Smooth muscle cell of the brain vasculature (primary cell): ENCODE data around the gene PLCD4.

Experiments used
- DNase-seq: peaks from one replicate; pipeline ENCODE4 v3.0.0-alpha.2; 2012; ENCODE audit warnings: low read depth, low spot score

PLCD4 gene

GRCh38 chr2:218621007-218621406 lies 13.3 kb downstream of the PLCD4 start:
- no peak for DNase-seq

DNA sequence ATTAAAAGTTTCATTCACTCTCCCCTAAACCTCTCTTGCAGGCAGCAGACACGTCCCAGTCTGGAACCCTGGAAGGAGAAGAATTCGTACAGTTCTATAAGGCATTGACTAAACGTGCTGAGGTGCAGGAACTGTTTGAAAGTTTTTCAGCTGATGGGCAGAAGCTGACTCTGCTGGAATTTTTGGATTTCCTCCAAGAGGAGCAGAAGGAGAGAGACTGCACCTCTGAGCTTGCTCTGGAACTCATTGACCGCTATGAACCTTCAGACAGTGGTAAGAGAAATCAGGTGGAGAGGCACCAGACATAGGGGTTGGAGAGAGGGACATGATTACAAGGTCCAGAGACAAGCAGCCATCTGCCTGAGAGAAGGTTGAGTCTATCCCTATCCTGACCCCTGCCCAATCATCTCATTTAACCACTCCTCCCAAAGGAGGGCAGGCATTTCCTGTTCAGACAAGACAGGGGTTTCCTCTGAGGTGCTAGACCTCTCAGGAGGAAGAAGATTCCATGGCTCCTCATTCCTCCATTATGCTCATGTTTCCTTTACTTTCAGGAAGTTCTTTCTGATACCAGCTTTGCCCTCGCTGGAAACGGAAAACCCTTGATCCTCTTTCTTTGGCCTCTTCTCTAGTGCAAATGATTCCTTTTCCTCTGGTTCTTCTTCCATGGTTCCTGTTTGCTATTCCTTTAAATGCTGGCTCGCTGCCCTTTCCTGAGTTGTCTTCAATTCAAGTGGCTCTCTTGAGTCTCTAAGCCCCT lies 15.1 kb downstream of the PLCD4 start:
- DNase-seq, result no peak

- no peak for DNase-seq
These were observed 15.6 kb downstream of the PLCD4 start for GRCh38 chr2:218623366-218623705.

- DNase-seq, result no peak
These were observed 18.7 kb downstream of the PLCD4 start for GRCh38 chr2:218626369-218626768.

GRCh38 chr2:218627939-218628338 lies 20.2 kb downstream of the PLCD4 start:
- DNase-seq, result no peak

DNA sequence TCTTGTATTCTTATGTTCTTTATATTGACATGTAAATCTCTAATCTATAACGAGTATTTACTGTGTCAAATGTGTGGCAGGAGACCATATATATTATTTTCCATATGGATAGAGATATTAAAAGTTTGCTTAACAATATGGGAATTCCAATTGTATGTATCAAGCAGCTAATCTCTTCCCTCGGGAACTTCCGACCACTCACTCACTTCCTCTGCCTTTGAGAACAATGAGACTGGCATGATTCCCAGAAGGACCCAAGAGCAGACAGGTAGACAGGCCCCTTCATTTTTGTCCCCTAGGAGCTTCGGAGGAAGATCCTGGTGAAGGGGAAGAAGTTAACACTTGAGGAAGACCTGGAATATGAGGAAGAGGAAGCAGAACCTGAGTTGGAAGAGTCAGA lies 24.1 kb downstream of the PLCD4 start:
- no peak for DNase-seq

- DNase-seq, result no peak
These were observed 28.0 kb downstream of the PLCD4 start for GRCh38 chr2:218635719-218636118.

DNA sequence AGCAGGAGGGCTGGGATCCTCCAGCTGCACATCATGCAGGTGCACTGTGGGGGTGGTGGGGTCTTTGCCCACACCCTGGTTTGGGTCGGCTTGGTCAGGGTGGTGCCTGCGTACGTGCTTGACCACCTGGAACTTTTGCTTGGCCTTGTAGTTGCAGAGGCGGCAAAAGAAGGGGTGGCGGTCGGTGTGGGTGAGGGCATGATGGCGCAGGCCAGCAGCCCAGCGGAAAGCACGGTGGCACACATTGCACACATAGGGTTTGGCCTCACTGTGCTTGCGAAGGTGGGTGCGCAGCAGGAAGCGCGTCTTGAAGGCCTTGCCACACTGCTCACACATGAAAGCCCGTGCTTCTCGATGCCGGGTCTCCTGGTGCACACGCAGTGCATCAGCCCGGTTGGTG lies 30.7 kb downstream of the PLCD4 start:
- DNase-seq, result no peak

DNA sequence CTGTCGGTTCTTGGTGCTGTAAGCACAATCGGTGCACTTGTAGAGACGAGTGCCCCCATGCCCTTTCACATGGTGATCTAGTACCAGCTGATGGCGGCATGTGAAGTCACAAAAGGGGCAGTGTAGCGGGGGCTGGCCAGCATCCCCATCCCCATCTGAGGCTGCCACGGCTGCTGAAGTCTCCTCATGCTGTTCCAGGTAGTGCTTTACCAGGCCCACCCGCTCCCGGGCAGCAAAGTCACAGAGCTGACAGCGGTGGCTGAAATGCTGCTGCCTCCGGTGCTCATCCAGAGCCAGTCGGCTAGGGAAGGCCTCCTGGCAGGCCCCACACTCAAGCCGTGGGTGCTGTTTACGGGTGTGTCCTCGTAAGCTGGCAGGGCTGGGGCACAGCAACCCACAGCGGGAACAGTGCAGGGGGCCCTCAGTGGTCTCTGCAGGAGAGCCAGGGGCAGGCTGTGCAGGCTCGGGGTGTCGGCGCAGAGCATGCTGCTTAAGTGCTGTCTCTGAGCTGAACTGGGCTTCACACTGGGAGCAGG lies 34.5 kb downstream of the PLCD4 start:
- DNase-seq, result no peak

DNA sequence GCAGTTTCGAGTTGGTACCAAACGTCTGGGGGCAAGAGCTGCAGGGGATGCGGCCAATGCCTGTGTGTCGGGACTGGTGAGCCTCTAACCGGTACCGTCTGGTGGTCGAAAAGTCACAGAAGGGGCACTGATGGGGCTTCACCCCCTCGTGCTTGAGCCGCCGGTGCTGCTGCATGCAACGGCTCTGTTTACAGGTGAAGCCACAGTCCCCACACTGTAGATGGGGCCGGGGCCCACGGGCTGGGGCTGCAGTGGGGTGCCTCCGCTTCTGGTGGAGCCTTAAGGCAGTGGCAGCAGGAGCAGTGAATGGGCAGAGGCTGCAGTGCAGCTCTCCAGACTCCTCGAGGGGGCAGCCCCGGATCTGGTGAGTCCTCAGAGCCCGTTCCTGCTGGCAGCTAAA lies 35.1 kb downstream of the PLCD4 start:
- no peak for DNase-seq

GRCh38 chr2:218643751-218644310 lies 36.1 kb downstream of the PLCD4 start:
- DNase-seq, result no peak

- no peak for DNase-seq
These were observed 37.0 kb downstream of the PLCD4 start for GRCh38 chr2:218644721-218645120.

- DNase-seq, result no peak
These were observed 37.4 kb downstream of the PLCD4 start for GRCh38 chr2:218645126-218645525.

DNA sequence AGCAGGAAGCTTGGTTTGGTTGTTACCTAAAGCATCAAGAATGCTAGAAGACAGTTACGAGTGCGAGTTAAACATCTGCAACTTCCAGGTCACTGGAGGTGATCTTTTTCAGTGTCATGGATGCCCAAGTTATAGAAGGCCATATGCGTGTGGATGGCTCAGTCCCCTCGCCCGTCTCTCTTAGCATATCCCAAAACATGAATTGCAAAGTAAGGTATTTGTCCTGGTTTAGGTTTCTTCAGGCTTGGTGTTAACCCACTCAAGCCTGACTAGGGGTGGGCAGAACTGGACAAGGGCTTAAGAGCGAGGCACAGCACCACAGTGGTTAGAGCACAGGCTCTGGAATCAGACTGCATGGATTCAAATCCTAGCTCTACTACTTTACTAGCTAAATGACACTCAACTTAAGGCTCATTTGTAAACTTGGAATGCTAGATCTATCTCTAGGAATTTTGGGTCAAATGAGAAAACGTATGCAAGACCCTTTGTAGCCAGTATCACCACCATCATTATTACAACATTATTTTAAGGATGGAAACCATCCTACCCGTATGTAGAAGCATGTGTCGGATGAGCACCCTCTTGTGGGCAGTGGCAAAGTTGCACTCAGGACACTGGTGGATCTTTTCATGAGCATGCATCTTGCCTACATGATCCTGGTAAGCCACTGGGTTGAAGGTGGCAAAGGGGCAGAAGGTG lies 40.5 kb downstream of the PLCD4 start:
- DNase-seq, result no peak

DNA sequence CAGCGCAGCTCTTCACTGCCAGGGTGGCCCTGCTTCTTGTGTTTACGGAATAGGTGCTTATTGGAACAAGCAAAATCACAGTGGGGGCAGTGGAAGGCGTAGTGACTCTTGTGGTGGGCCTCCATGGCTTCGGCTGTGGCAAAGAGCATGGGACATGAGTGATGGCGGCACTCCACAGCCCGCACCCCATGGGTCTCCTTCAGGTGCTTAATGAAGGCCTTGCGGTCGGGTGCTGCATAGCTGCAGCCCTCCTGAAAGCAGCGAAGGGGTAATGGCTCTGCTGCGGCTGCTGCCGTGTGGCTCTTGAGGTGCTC lies 41.0 kb downstream of the PLCD4 start:
- no peak for DNase-seq

DNA sequence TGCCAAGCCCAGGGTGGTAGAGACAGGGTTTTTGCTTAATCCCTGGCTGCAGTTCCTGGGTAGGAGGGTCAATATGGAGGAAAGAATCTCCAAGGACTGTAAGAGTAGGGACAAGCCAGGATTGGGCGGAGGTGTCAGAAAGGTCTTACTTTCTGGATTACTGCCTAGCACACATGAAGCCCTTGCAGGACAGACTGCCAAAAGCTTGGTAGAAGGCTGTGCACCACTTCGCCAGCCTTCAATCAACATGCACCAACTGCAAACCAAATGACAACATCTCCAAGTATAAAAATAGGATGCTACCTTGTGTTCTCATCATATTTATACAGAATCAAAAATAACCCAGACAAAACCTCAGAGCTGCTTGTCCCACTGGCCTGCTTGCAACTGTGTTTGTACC lies 48.1 kb downstream of the PLCD4 start:
- DNase-seq, result no peak

DNA sequence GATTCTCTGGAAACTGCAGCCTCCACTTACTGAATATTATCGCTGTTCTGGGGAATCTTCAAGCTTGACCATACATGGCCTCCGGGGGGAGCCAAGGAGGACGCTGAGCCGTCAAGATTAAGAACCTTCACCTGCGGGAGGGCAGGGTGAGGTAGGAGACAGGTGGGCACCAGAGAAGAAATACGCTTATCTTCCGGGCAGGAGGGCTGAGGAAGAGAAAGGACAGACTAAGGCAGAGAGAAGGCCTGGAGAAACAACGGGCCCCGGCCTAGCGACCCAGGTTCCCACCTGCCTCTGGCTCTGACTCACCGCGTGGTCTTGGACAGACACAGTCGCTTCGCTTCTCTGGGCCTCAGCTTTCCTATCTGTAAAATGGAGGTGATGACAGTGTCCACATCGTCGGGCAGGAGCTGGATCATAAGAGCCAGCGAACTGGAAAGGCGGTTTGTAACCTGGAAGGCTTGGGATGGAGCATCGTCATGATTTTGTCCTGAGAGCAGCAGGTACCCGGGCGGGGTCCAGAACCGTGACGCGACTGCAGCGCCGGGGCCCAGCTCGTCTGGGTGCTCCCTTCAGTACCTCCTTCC lies 51.1 kb downstream of the PLCD4 start:
- DNase-seq, result no peak

GRCh38 chr2:218659258-218659987 lies 51.7 kb downstream of the PLCD4 start, which contains the start of the genes BCS1L and ZNF142:
Gene BCS1L (plus strand): TSS chr2:218659683. CDS start chr2:218660988, 1,305 bp downstream.
Gene ZNF142 (minus strand): TSS chr2:218659623. CDS start chr2:218656429, 3,194 bp downstream.
- peak; percentile 47 for DNase-seq

- DNase-seq, result no peak
These were observed 52.3 kb downstream of the PLCD4 start for GRCh38 chr2:218659988-218660358.

- DNase-seq, result no peak
These were observed 54.7 kb downstream of the PLCD4 start for GRCh38 chr2:218662377-218662776.

- no peak for DNase-seq
These were observed 55.1 kb downstream of the PLCD4 start for GRCh38 chr2:218662827-218663226.

DNA sequence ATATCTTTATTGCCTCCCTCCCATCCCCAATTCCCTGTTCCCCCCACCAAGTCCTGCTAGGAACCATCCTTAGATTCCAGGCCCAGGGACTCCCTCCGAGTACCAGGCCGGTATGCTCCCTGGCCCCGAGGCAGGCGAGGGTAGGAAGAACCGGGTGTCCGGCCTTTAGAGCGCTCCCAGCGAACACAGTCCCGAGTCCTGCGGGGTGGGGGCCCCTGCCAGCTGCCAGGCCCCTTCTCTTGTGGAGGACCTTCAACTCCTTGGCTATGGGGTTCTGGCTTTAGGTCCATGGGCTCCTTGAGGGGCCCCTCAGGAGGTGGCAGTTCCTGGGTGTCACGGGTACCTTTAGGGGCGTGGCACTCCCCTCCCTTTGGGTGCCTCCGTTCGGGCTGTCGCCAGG lies 56.2 kb downstream of the PLCD4 start:
- DNase-seq, result no peak
